Neural progenitor cell (in vitro differentiated cells): Measurements from ENCODE around the gene BCR. TPM values are rescaled to one million over a fixed set of nuclear protein-coding genes. Genes with fewer than 3 reads are reported as not detected.
"Not testable (repeated sequence)": the region's sequence is repeated elsewhere in the genome, so short reads cannot be mapped to it uniquely, and the experiment has no call there.

Experiments
- DNase-seq: peaks from one replicate; pipeline ENCODE4 v3.0.0-alpha.2; 2016; ENCODE audit warnings: low spot score
- H2AFZ ChIP-seq: fragments of 200-600 bp; sonication (generic); replicated peaks from 2 replicates; pipeline ENCODE4 v1.6.1; 2016; ENCODE audit warnings: antibody characterized with exemption
- H3F3A ChIP-seq: fragments of 200-600 bp; sonication (generic); 2 replicates; pipeline ENCODE4 v1.6.1; 2016; ENCODE audit warnings: antibody characterized with exemption, low read depth
- H3K27ac ChIP-seq: fragments of 200-600 bp; sonication (generic); 2 replicates; pipeline ENCODE4 v1.5.1; 2016; ENCODE audit warnings: mild to moderate bottlenecking
- H3K27me3 ChIP-seq: fragments of 200-600 bp; sonication (generic); 2 replicates; pipeline ENCODE4 v1.6.1; 2016; ENCODE audit warnings: mild to moderate bottlenecking, moderate library complexity
- H3K36me3 ChIP-seq: fragments of 200-600 bp; sonication (generic); 2 replicates; pipeline ENCODE4 v1.5.1; 2016
- H3K4me1 ChIP-seq: fragments of 200-600 bp; sonication (generic); 2 replicates; pipeline ENCODE4 v1.6.1; 2016; ENCODE audit warnings: mixed run types
- H3K4me2 ChIP-seq: fragments of 200-600 bp; sonication (generic); 2 replicates; pipeline ENCODE4 v1.6.1; 2016
- H3K4me3 ChIP-seq: fragments of 200-600 bp; sonication (generic); 2 replicates; pipeline ENCODE4 v1.5.1; 2016
- H3K79me2 ChIP-seq: fragments of 200-600 bp; sonication (generic); 2 replicates; pipeline ENCODE4 v1.6.1; 2016; ENCODE audit warnings: low read depth
- H3K9ac ChIP-seq: fragments of 200-600 bp; sonication (generic); 2 replicates; pipeline ENCODE4 v1.6.1; 2016
- H3K9me3 ChIP-seq: fragments of 200-600 bp; sonication (generic); 2 replicates; pipeline ENCODE4 v1.5.1; 2016; ENCODE audit warnings: low read depth
- H4K20me1 ChIP-seq: fragments of 200-600 bp; sonication (generic); 2 replicates; pipeline ENCODE4 v1.6.1; 2016; ENCODE audit warnings: low read depth
- H3K27ac Mint-ChIP-seq: 3 replicates; pipeline ENCODE4 v1.8.0; 2021; ENCODE audit warnings: mixed read lengths
- H3K27me3 Mint-ChIP-seq: 2 replicates; pipeline ENCODE4 v1.8.0; 2022; ENCODE audit warnings: low read depth, mild to moderate bottlenecking, inconsistent platforms, moderate library complexity, mixed read lengths; ENCODE audit not compliant: insufficient read depth
- H3K36me3 Mint-ChIP-seq: 3 replicates; pipeline ENCODE4 v1.8.0; 2021; ENCODE audit warnings: mixed read lengths
- H3K4me1 Mint-ChIP-seq: 3 replicates; pipeline ENCODE4 v1.8.0; 2021; ENCODE audit warnings: mixed read lengths
- H3K4me3 Mint-ChIP-seq: 3 replicates; pipeline ENCODE4 v1.8.0; 2021; ENCODE audit warnings: mild to moderate bottlenecking, moderate library complexity, mixed read lengths
- H3K9me3 Mint-ChIP-seq: 3 replicates; pipeline ENCODE4 v1.8.0; 2020; ENCODE audit warnings: mixed read lengths
- CTCF ChIP-seq: fragments of 200-600 bp; sonication (generic); IDR thresholded peaks from 2 replicates; pipeline ENCODE4 v1.5.1; 2017; ENCODE audit warnings: antibody characterized with exemption, mild to moderate bottlenecking
- EZH2 ChIP-seq: fragments of 200-600 bp; sonication (generic); IDR thresholded peaks from 2 replicates; pipeline ENCODE4 v1.6.1; 2017; ENCODE audit warnings: antibody characterized with exemption, mild to moderate bottlenecking, moderate library complexity
- EZH2phosphoT487 ChIP-seq: fragments of 200-600 bp; sonication (generic); IDR thresholded peaks from 2 replicates; pipeline ENCODE4 v1.6.1; 2017; ENCODE audit warnings: antibody characterized with exemption
- total RNA-seq: library from RNA; depleted of rRNA; stranded (reverse); fragments of >200 nt; gene quantifications from 2 replicates; pipeline ENCODE4 v1.2.3, GENCODE V29; 2015; ENCODE audit warnings: low replicate concordance

BCR gene
- total RNA-seq, 1 donor from 2014 or later: 35.5 TPM

- not testable (repeated sequence) for H3K36me3 Mint-ChIP-seq, H4K20me1 ChIP-seq, H3K9ac ChIP-seq, H3K9me3 Mint-ChIP-seq, H3K27ac ChIP-seq, H2AFZ ChIP-seq, H3K4me3 ChIP-seq, H3K79me2 ChIP-seq, H3K9me3 ChIP-seq, H3K27ac Mint-ChIP-seq, H3K4me1 ChIP-seq, H3K4me3 Mint-ChIP-seq, H3K4me2 ChIP-seq, H3K27me3 Mint-ChIP-seq, H3K36me3 ChIP-seq, H3K27me3 ChIP-seq
- H3K4me1 Mint-ChIP-seq: peaks cover 14% of the 10 kb centered on the region
- H3F3A ChIP-seq: peaks cover 10% of the 10 kb centered on the region
- DNase-seq: peak; percentile 67
- TF ChIP-seq CTCF: peak; percentile 44
These were observed 142.3 kb downstream of the BCR start for GRCh38 chr22:23322497-23323080.

GRCh38 chr22:23323960-23324688 is 143.8 kb downstream of the BCR start:
- not testable (repeated sequence) for H3K9me3 Mint-ChIP-seq, H3K36me3 Mint-ChIP-seq, H3K9ac ChIP-seq

GRCh38 chr22:23325183-23325582 is 144.9 kb downstream of the BCR start:
- Histone ChIP-seq H3F3A (peaks cover 10% of the 10 kb centered on the region), H3K27me3 (no peaks in the 10 kb centered on the region), H3K36me3 (no peaks in the 10 kb centered on the region), H3K9me3 (no peaks in the 10 kb centered on the region), H3K27ac (no peak overlapping the region), H3K4me3 (no peak overlapping the region), H4K20me1 (no peaks in the 10 kb centered on the region), H3K4me1 (peaks cover 8% of the 10 kb centered on the region), H2AFZ (no peak overlapping the region), H3K9ac (no peak overlapping the region), H3K79me2 (no peaks in the 10 kb centered on the region), H3K4me2 (peak overlapping the region; percentile 9)
- DNase-seq: peak; percentile 63
- H3K27ac Mint-ChIP-seq: peak overlapping the region; percentile 87
- H3K4me3 Mint-ChIP-seq: no peak overlapping the region
- no peaks in the 10 kb centered on the region for H3K27me3 Mint-ChIP-seq
- peaks cover 2% of the 10 kb centered on the region for H3K9me3 Mint-ChIP-seq
- no peaks in the 10 kb centered on the region for H3K36me3 Mint-ChIP-seq
- TF ChIP-seq EZH2phosphoT487 (no peak), CTCF (no peak), EZH2 (no peak)
- peaks cover 14% of the 10 kb centered on the region for H3K4me1 Mint-ChIP-seq

More at GRCh38 chr22:23323960-23324688, 143.8 kb downstream of the BCR start:
- not testable (repeated sequence) for H3K27ac Mint-ChIP-seq, H3K4me2 ChIP-seq, H3K36me3 ChIP-seq, H3K4me3 ChIP-seq, H3K79me2 ChIP-seq, H3K27ac ChIP-seq, H3K4me3 Mint-ChIP-seq, H4K20me1 ChIP-seq, H3K27me3 Mint-ChIP-seq, DNase-seq, H3K4me1 ChIP-seq, H3K9me3 ChIP-seq, H3K27me3 ChIP-seq, H2AFZ ChIP-seq
- peaks cover 10% of the 10 kb centered on the region for H3F3A ChIP-seq
- H3K4me1 Mint-ChIP-seq: peaks cover 14% of the 10 kb centered on the region

GRCh38 chr22:23333822-23334221 is 153.5 kb downstream of the BCR start:
- H3K4me1 Mint-ChIP-seq, H3K9me3 ChIP-seq, H2AFZ ChIP-seq, H3K4me1 ChIP-seq, H3K4me3 ChIP-seq, H3K79me2 ChIP-seq, H3F3A ChIP-seq, H3K27ac Mint-ChIP-seq, H4K20me1 ChIP-seq, H3K36me3 Mint-ChIP-seq, H3K27me3 Mint-ChIP-seq, DNase-seq, H3K4me2 ChIP-seq, H3K9me3 Mint-ChIP-seq, H3K27ac ChIP-seq, H3K36me3 ChIP-seq, H3K9ac ChIP-seq, H3K4me3 Mint-ChIP-seq, H3K27me3 ChIP-seq: not testable (repeated sequence)

GRCh38 chr22:23337672-23338071 is 157.4 kb downstream of the BCR start:
- not testable (repeated sequence) for H3K27ac ChIP-seq, H3F3A ChIP-seq, H3K36me3 Mint-ChIP-seq, H3K79me2 ChIP-seq, H2AFZ ChIP-seq, H3K27me3 Mint-ChIP-seq, H3K27me3 ChIP-seq, H4K20me1 ChIP-seq, H3K4me3 ChIP-seq, H3K4me1 Mint-ChIP-seq, H3K4me2 ChIP-seq, H3K27ac Mint-ChIP-seq, H3K9me3 ChIP-seq, H3K4me1 ChIP-seq, DNase-seq, H3K4me3 Mint-ChIP-seq, H3K9ac ChIP-seq, H3K9me3 Mint-ChIP-seq, H3K36me3 ChIP-seq

GRCh38 chr22:23341942-23342695 is 161.8 kb downstream of the BCR start:
- H3K9me3 ChIP-seq, H3K27ac ChIP-seq, H3K27me3 ChIP-seq, H3K4me3 ChIP-seq, H3K27ac Mint-ChIP-seq, H3K36me3 ChIP-seq, H3K4me3 Mint-ChIP-seq, H3K4me2 ChIP-seq, H2AFZ ChIP-seq, H3K36me3 Mint-ChIP-seq, H3K4me1 ChIP-seq, H3K9me3 Mint-ChIP-seq, H4K20me1 ChIP-seq, DNase-seq, H3K27me3 Mint-ChIP-seq, H3K4me1 Mint-ChIP-seq, H3K9ac ChIP-seq, H3F3A ChIP-seq, H3K79me2 ChIP-seq: not testable (repeated sequence)
